BJ (cell line): Measurements from ENCODE around the gene SLC22A23. TPM values are rescaled to one million over a fixed set of nuclear protein-coding genes. Genes with fewer than 3 reads are reported as not detected.

Source experiments
- CTCF ChIA-PET: fragments of 350-600 bp; formaldehyde crosslinking; extraction: SDS; loops from one replicate; lab custom pipeline; 2021; ENCODE audit warnings: antibody characterized with exemption, inconsistent platforms; lab: Yijun Ruan, JAX
- POLR2A ChIA-PET: fragments of 300-600 bp; sonication (Branson Sonifier 250); formaldehyde crosslinking; extraction: SDS; loops from one replicate; lab custom pipeline; 2021; ENCODE audit warnings: antibody characterized with exemption; lab: Charles Lee
- DNase-seq: peaks from one replicate; pipeline ENCODE4 v3.0.0-alpha.2; 2011; ENCODE audit warnings: low read depth
- H3K27me3 ChIP-seq: 2 replicates; pipeline ENCODE4 v1.6.0; 2011; ENCODE audit warnings: low read length; ENCODE audit not compliant: control insufficient read depth, insufficient read depth
- H3K36me3 ChIP-seq: 2 replicates; pipeline ENCODE4 v1.5.1; 2011; ENCODE audit warnings: low read length; ENCODE audit not compliant: control insufficient read depth, insufficient read depth
- H3K4me3 ChIP-seq: 2 replicates; pipeline ENCODE4 v1.5.1; 2011; ENCODE audit warnings: low read depth, mild to moderate bottlenecking, control low read depth, low read length
- CTCF ChIP-seq: IDR thresholded peaks from 2 replicates; pipeline ENCODE4 v1.5.1; 2011; ENCODE audit warnings: low read depth, mild to moderate bottlenecking, control low read depth, inconsistent platforms, low read length, moderate library complexity; ENCODE audit not compliant: insufficient read depth
- polyA plus RNA-seq: library from polyadenylated mRNA; depleted of rRNA; stranded (reverse); fragments of >200 nt; gene quantifications from 2 replicates; pipeline ENCODE4 v1.2.3, GENCODE V29; 2011

SLC22A23 gene
- polyA plus RNA-seq, 1 experiment = 0.44 TPM

GRCh38 chr6:3264356-3264755, 192.5 kb downstream of the SLC22A23 start:
- ChIA-PET POLR2A (no interaction called here), CTCF (interaction anchor here (0.6 to 1.0 kb wide), 2 partner anchors 468 to 828 kb away, joined by 3 to 6 read pairs; no protein-coding TSS in a partner anchor)
- Histone ChIP-seq H3K4me3 (no peak overlapping the region), H3K27me3 (no peaks in the 10 kb centered on the region), H3K36me3 (peaks cover 16% of the 10 kb centered on the region)
- TF ChIP-seq CTCF = no peak
- no peak for DNase-seq

GRCh38 chr6:3263096-3263495, 193.8 kb downstream of the SLC22A23 start:
- H3K27me3 ChIP-seq = no peaks in the 10 kb centered on the region
- H3K4me3 ChIP-seq = no peak overlapping the region
- ChIA-PET POLR2A (no interaction called here), CTCF (interaction anchor here (0.6 to 1.5 kb wide), 2 partner anchors 12 to 98 kb away, joined by 3 to 4 read pairs; no protein-coding TSS in a partner anchor)
- H3K36me3 ChIP-seq = peaks cover 10% of the 10 kb centered on the region
- TF ChIP-seq CTCF = no peak
- DNase-seq = no peak

GRCh38 chr6:3261921-3262320, 194.9 kb downstream of the SLC22A23 start:
- POLR2A ChIA-PET = no interaction called here
- CTCF ChIA-PET = interaction anchor here (1.5 to 1.7 kb wide), 2 partner anchors 10 kb away, joined by 4 read pairs; no protein-coding TSS in a partner anchor
- H3K36me3 ChIP-seq = peaks cover 10% of the 10 kb centered on the region
- no peak for TF ChIP-seq CTCF
- no peak for DNase-seq
- H3K4me3 ChIP-seq = no peak overlapping the region
- no peaks in the 10 kb centered on the region for H3K27me3 ChIP-seq

- TF ChIP-seq CTCF = no peak
- ChIA-PET CTCF (interaction anchor here (1.7 to 2.6 kb wide), 2 partner anchors 10 to 11 kb away, joined by 4 to 13 read pairs; no protein-coding TSS in a partner anchor), POLR2A (no interaction called here)
- no peaks in the 10 kb centered on the region for H3K27me3 ChIP-seq
- H3K4me3 ChIP-seq = no peak overlapping the region
- H3K36me3 ChIP-seq = peaks cover 10% of the 10 kb centered on the region
- DNase-seq = no peak
Measured at GRCh38 chr6:3261518-3261820, 195.4 kb downstream of the SLC22A23 start.

GRCh38 chr6:3260772-3261517, 195.9 kb downstream of the SLC22A23 start:
- no peak for TF ChIP-seq CTCF
- Histone ChIP-seq H3K27me3 (no peaks in the 10 kb centered on the region), H3K36me3 (peaks cover 10% of the 10 kb centered on the region), H3K4me3 (no peak overlapping the region)
- no peak for DNase-seq
- ChIA-PET CTCF (interaction anchor here (1.7 to 2.6 kb wide), 2 partner anchors 9 to 11 kb away, joined by 4 to 13 read pairs; no protein-coding TSS in a partner anchor), POLR2A (no interaction called here)
